GM12878 (cell line): ENCODE data around the gene PACS2. TPM values are rescaled to one million over a fixed set of nuclear protein-coding genes. Genes with fewer than 3 reads are reported as not detected.

Source experiments
- ATAC-seq: fragments of 200-7000 bp; cut with Tn5 transposase; 3 replicates; pipeline ENCODE4 v1.9.1; 2020; ENCODE audit warnings: mild to moderate bottlenecking, moderate library complexity
- BruUV-seq: library from RNA; stranded (reverse); fragments of 400-500 nt; replicated peaks from 2 replicates; lab custom pipeline; 2021; lab: Mats Ljungman, UMichigan
- CTCF ChIA-PET: fragments of 300-600 bp; sonication (Branson Sonifier 250); formaldehyde crosslinking; extraction: SDS; loops from one replicate; lab custom pipeline; 2021; ENCODE audit warnings: inconsistent platforms; lab: Yijun Ruan, JAX
- POLR2A ChIA-PET: fragments of 350-600 bp; formaldehyde crosslinking; extraction: SDS; loops from one replicate; lab custom pipeline; 2021; ENCODE audit warnings: inconsistent platforms; lab: Charles Lee
- RAD21 ChIA-PET: fragments of 300-600 bp; sonication (Branson Sonifier 250); formaldehyde crosslinking; loops from one replicate; lab custom pipeline; 2023; ENCODE audit warnings: antibody characterized with exemption; ENCODE audit not compliant: unreplicated experiment; lab: Charles Lee
- SMC1A ChIA-PET: fragments of 300-600 bp; sonication (Branson Sonifier 250); formaldehyde crosslinking; loops from one replicate; lab custom pipeline; 2023; ENCODE audit not compliant: unreplicated experiment, uncharacterized antibody; lab: Charles Lee
- DNase-seq: peaks from one replicate; pipeline ENCODE4 v3.0.0-alpha.2; 2011; ENCODE audit warnings: low read depth, low spot score
- FAIRE-seq: peaks from 3 replicates; lab custom pipeline; 2011; peaks lifted over from hg19 to GRCh38; lab: Jason Lieb, UNC
- H2AFZ ChIP-seq: 2 replicates; pipeline ENCODE4 v1.6.0; 2011; ENCODE audit warnings: low read depth, low read length, control low read depth; ENCODE audit not compliant: control insufficient read depth
- H3K27ac ChIP-seq: 2 replicates; pipeline ENCODE4 v1.5.1; 2011; ENCODE audit warnings: control low read depth; ENCODE audit not compliant: control insufficient read depth, insufficient read depth
- H3K27me3 ChIP-seq, 2 experiments: replicated peaks in 1 of 2; 2 replicates each; pipeline versions ENCODE4 v1.6.0 to v1.6.1; 2011; ENCODE audit warnings: low read length in 1 of 2; ENCODE audit not compliant: control insufficient read depth in 2 of 2, insufficient read depth in 2 of 2
- H3K36me3 ChIP-seq, 2 experiments: 2 replicates each; pipeline ENCODE4 v1.5.1; 2011; ENCODE audit warnings: low read length in 1 of 2; ENCODE audit not compliant: control insufficient read depth in 2 of 2, insufficient read depth in 2 of 2
- H3K4me1 ChIP-seq: 2 replicates; pipeline ENCODE4 v1.6.1; 2011; ENCODE audit warnings: mild to moderate bottlenecking, low read length, moderate library complexity, mixed read lengths; ENCODE audit not compliant: control insufficient read depth, insufficient read depth
- H3K4me2 ChIP-seq: 2 replicates; pipeline ENCODE4 v1.6.0; 2011; ENCODE audit warnings: control low read depth; ENCODE audit not compliant: control insufficient read depth, insufficient read depth
- H3K4me3 ChIP-seq: fragments of 200-600 bp; sonication (generic); 2 replicates; pipeline ENCODE4 v1.5.1; 2016
- H3K79me2 ChIP-seq: 2 replicates; pipeline ENCODE4 v1.6.0; 2011; ENCODE audit warnings: low read length; ENCODE audit not compliant: control insufficient read depth, insufficient read depth
- H3K9ac ChIP-seq: 2 replicates; pipeline ENCODE4 v1.8.0; 2011; ENCODE audit warnings: low read length, control low read depth, mixed read lengths; ENCODE audit not compliant: control insufficient read depth, insufficient read depth
- H3K9me3 ChIP-seq: replicated peaks from 3 replicates; pipeline ENCODE4 v1.5.1; 2011; ENCODE audit warnings: mild to moderate bottlenecking, low read length; ENCODE audit not compliant: control insufficient read depth, insufficient read depth
- H4K20me1 ChIP-seq: 2 replicates; pipeline ENCODE4 v1.6.0; 2011; ENCODE audit not compliant: control insufficient read depth, insufficient read depth
- ATF2 ChIP-seq: IDR thresholded peaks from 2 replicates; pipeline ENCODE4 v1.6.1; 2012; ENCODE audit warnings: low read length, inconsistent platforms
- BCLAF1 ChIP-seq: fragments of 450-650 bp; IDR thresholded peaks from 2 replicates; pipeline ENCODE4 v1.6.1; 2017; ENCODE audit warnings: antibody characterized with exemption, mild to moderate bottlenecking, moderate library complexity
- BRCA1 ChIP-seq: IDR thresholded peaks from 2 replicates; pipeline ENCODE4 v1.6.1; 2011; ENCODE audit warnings: low read depth, low read length, improper control_type of control experiment
- KDM1A ChIP-seq: fragments of 200-600 bp; sonication (generic); IDR thresholded peaks from 2 replicates; pipeline ENCODE4 v1.6.1; 2016; ENCODE audit warnings: borderline replicate concordance
- NRF1 ChIP-seq: conservative IDR thresholded peaks from 2 replicates; pipeline ENCODE4 v1.6.1; 2011; ENCODE audit warnings: mild to moderate bottlenecking, low read depth, low read length, improper control_type of control experiment
- PBX3 ChIP-seq: IDR thresholded peaks from 2 replicates; pipeline ENCODE4 v1.6.1; 2011; ENCODE audit warnings: mild to moderate bottlenecking, low read depth, low read length, moderate library complexity; ENCODE audit not compliant: insufficient replicate concordance
- SIN3A ChIP-seq: IDR thresholded peaks from 2 replicates; pipeline ENCODE4 v1.6.1; 2012; ENCODE audit warnings: low read depth, low read length, improper control_type of control experiment
- TBL1XR1 ChIP-seq: IDR thresholded peaks from 2 replicates; pipeline ENCODE4 v1.6.1; 2012; ENCODE audit warnings: low read depth, low read length, improper control_type of control experiment
- TCF7 ChIP-seq: IDR thresholded peaks from 2 replicates; pipeline ENCODE4 v1.6.1; 2014; ENCODE audit warnings: antibody characterized with exemption, borderline replicate concordance
- ZSCAN29 ChIP-seq: fragments of 450-650 bp; IDR thresholded peaks from 2 replicates; pipeline ENCODE4 v1.6.1; 2017; ENCODE audit warnings: mild to moderate bottlenecking, moderate library complexity
- WGBS: methylation state at CpG from one replicate; pipeline ENCODE4 v1.1.6; 2016; ENCODE audit warnings: low lambda C conversion rate; ENCODE audit not compliant: insufficient replicate concordance, insufficient coverage; ENCODE audit errors: missing lambda C conversion rate; 5-methylcytosine and 5-hydroxymethylcytosine counted together
- in situ Hi-C: fragments of 300-500 bp; cut with MboI; formaldehyde crosslinking; loops from 9 replicates; pipeline ENCODE4 v1.14.3; 2018; ENCODE audit warnings: mixed read lengths
- intact Hi-C: fragments of 100-400 bp; cut with micrococcal nuclease; formaldehyde crosslinking; loops from one replicate; pipeline ENCODE4 v1.14.2; 2022; ENCODE audit not compliant: unreplicated experiment
- polyA plus RNA-seq, 11 experiments: library from polyadenylated mRNA; depleted of rRNA in 4 of 11; unstranded in 6 of 11; stranded (reverse) in 5 of 11; fragments of >200 nt; fragmentation: Nextera tagmentation in 4 of 11; fragmentation: Illumina TruSeq in 1 of 11; extraction: Ambion mirVana in 4 of 11; extraction: Trizol in 1 of 11; gene quantifications; 1 replicate in 1 of 11; 2 replicates in 10 of 11; pipeline versions ENCODE4 v1.2.1 to v1.2.3, GENCODE V29; 2011 to 2016; ENCODE audit warnings: inconsistent platforms in 2 of 11, missing spikeins in 2 of 11, low read depth in 1 of 11
- total RNA-seq, 4 experiments: library from RNA; depleted of rRNA in 3 of 4; stranded (reverse); fragments of >200 nt in 3 of 4; fragmentation: Illumina TruSeq in 1 of 4; extraction: Trizol in 1 of 4; gene quantifications; 2 replicates each; pipeline versions ENCODE4 v1.2.1 to v1.2.3, GENCODE V29; 2013 to 2021

The PACS2 gene
- total and polyA plus RNA-seq, 10 of the 15 experiments (the other 5 are each of a cell fraction or from before 2014, with no cell fraction given), result 0.21 to 37.3 (median 9.4) TPM

GRCh38 chr14:105283899-105284298 is 30.6 kb upstream of the PACS2 start:
- H3K27ac ChIP-seq, result no peak overlapping the region
- intact Hi-C loops (loop anchor here (2.0 kb wide), 2 partner anchors 81 to 191 kb away; no protein-coding TSS in a partner anchor), in situ Hi-C loops (no loop called here)
- 76% methylated on average over 13 of the region's 15 CpGs for WGBS
- ChIA-PET CTCF (interaction anchor here (0.6 to 1.7 kb wide), 2 partner anchors 193 to 239 kb away, joined by 4 to 7 read pairs; no protein-coding TSS in a partner anchor), SMC1A (no interaction called here), RAD21 (no interaction called here), POLR2A (no interaction called here)
- H3K4me1 ChIP-seq, result no peaks in the 10 kb centered on the region; the same call in 1 of the 2 replicates
- H3K79me2 ChIP-seq, result peaks cover 6% of the 10 kb centered on the region
- no peak overlapping the region for H2AFZ ChIP-seq
- peaks cover 0 to 16% of the 10 kb centered on the region in 2 experiments; a peak in 3 of 4 replicates for H3K36me3 ChIP-seq
- DNase-seq (no peak), FAIRE-seq (no peak), ATAC-seq (no peak)
- H3K9ac ChIP-seq, result no peak overlapping the region
- no peak for TF ChIP-seq BRCA1
- no peak for TF ChIP-seq TBL1XR1
- no peaks in the 10 kb centered on the region; the same call in 1 of the 2 replicates for H4K20me1 ChIP-seq
- no peak overlapping the region for H3K4me3 ChIP-seq
- no peaks in the 10 kb centered on the region for H3K27me3 ChIP-seq
- H3K9me3 ChIP-seq, result no peaks in the 10 kb centered on the region
- BruUV-seq, result no TSS peak
- no peak overlapping the region for H3K4me2 ChIP-seq

- CTCF ChIA-PET, result no interaction called here
- no peaks in the 10 kb centered on the region for H3K9me3 ChIP-seq
- DNase-seq (no peak), FAIRE-seq (no peak), ATAC-seq (no peak)
- peaks cover 0 to 16% of the 10 kb centered on the region in 2 experiments; a peak in 3 of 4 replicates for H3K36me3 ChIP-seq
- 94% methylated on average over 8 of the region's 8 CpGs for WGBS
- BruUV-seq, result TSS peak; percentile 71
- no peak overlapping the region for H3K27ac ChIP-seq
- no peak overlapping the region for H3K9ac ChIP-seq
- H3K4me3 ChIP-seq, result no peak overlapping the region
- H4K20me1 ChIP-seq, result no peaks in the 10 kb centered on the region; the same call in 1 of the 2 replicates
- no peak overlapping the region for H2AFZ ChIP-seq
- RAD21 ChIA-PET, result no interaction called here
- no peak overlapping the region for H3K4me2 ChIP-seq
- H3K79me2 ChIP-seq, result peaks cover 6% of the 10 kb centered on the region
- no peaks in the 10 kb centered on the region; the same call in 1 of the 2 replicates for H3K4me1 ChIP-seq
- no peaks in the 10 kb centered on the region for H3K27me3 ChIP-seq
- intact Hi-C loops, result no loop called here
- in situ Hi-C loops, result no loop called here
- POLR2A ChIA-PET, result no interaction called here
- SMC1A ChIA-PET, result no interaction called here
- no peak for TF ChIP-seq KDM1A
- TF ChIP-seq ZSCAN29, result no peak
- TF ChIP-seq NRF1, result no peak
- TF ChIP-seq BCLAF1, result no peak
- no peak for TF ChIP-seq SIN3A
- TF ChIP-seq ATF2, result no peak
- TF ChIP-seq PBX3, result no peak
- TF ChIP-seq TCF7, result no peak
Measured at GRCh38 chr14:105285174-105285573, 29.4 kb upstream of the PACS2 start.
